IMR-90 (cell line): ENCODE results near the gene SNX7. TPM values are rescaled to one million over a fixed set of nuclear protein-coding genes. Genes with fewer than 3 reads are reported as not detected.

Experiments
- ATAC-seq: fragments of 200-7000 bp; cut with Tn5 transposase; 2 replicates; pipeline ENCODE4 v1.9.1; 2020; ENCODE audit warnings: low read depth, mild to moderate bottlenecking, moderate library complexity
- BruUV-seq: library from RNA; stranded (reverse); fragments of 400-500 nt; replicated peaks from 2 replicates; lab custom pipeline; 2021; lab: Mats Ljungman, UMichigan
- CTCF ChIA-PET: fragments of 300-600 bp; formaldehyde crosslinking; extraction: SDS; loops from one replicate; lab custom pipeline; 2021; ENCODE audit warnings: antibody characterized with exemption; lab: Yijun Ruan, JAX
- POLR2A ChIA-PET: fragments of 300-600 bp; sonication (Branson Sonifier 250); formaldehyde crosslinking; loops from one replicate; lab custom pipeline; 2022; ENCODE audit warnings: antibody characterized with exemption; ENCODE audit not compliant: unreplicated experiment; lab: Charles Lee
- DNase-seq: peaks from one replicate; pipeline ENCODE4 v3.0.0; 2013
- H2AFZ ChIP-seq: replicated peaks from 2 replicates; pipeline ENCODE3; 2013; ENCODE audit warnings: low read length, mild to moderate bottlenecking; ENCODE audit not compliant: poor library complexity
- H2AK5ac ChIP-seq: 2 replicates; pipeline ENCODE4 v1.6.1; 2013; ENCODE audit warnings: low read depth, low read length, inconsistent platforms
- H2AK9ac ChIP-seq: replicated peaks from 2 replicates; pipeline ENCODE3; 2013; ENCODE audit warnings: mild to moderate bottlenecking, low read depth, low read length, moderate library complexity; ENCODE audit not compliant: poor library complexity
- H2BK120ac ChIP-seq: 2 replicates; pipeline ENCODE4 v1.6.1; 2013; ENCODE audit warnings: low read depth, low read length, inconsistent platforms
- H2BK15ac ChIP-seq: 3 replicates; pipeline ENCODE4 v1.6.1; 2013; ENCODE audit warnings: low read depth, low read length, inconsistent platforms
- H2BK20ac ChIP-seq: 2 replicates; pipeline ENCODE4 v1.6.1; 2013; ENCODE audit warnings: low read depth, mild to moderate bottlenecking, inconsistent platforms, low read length, moderate library complexity
- H2BK5ac ChIP-seq: 2 replicates; pipeline ENCODE4 v1.6.1; 2013; ENCODE audit warnings: mild to moderate bottlenecking, low read depth, low read length, inconsistent platforms; ENCODE audit not compliant: poor library complexity, severe bottlenecking
- H3K14ac ChIP-seq: replicated peaks from 2 replicates; pipeline ENCODE4 v1.6.1; 2013; ENCODE audit warnings: low read depth, low read length, inconsistent platforms
- H3K18ac ChIP-seq: 2 replicates; pipeline ENCODE4 v1.6.1; 2013; ENCODE audit warnings: low read depth, low read length, control low read depth
- H3K23ac ChIP-seq: 2 replicates; pipeline ENCODE4 v1.6.1; 2013; ENCODE audit warnings: low read depth, low read length, inconsistent platforms
- H3K27ac ChIP-seq: 2 replicates; pipeline ENCODE4 v1.5.1; 2013; ENCODE audit warnings: mild to moderate bottlenecking, control low read depth, low read length; ENCODE audit not compliant: insufficient read depth
- H3K27me3 ChIP-seq: 2 replicates; pipeline ENCODE4 v1.6.1; 2013; ENCODE audit warnings: low read length; ENCODE audit not compliant: control insufficient read depth, insufficient read depth
- H3K36me3 ChIP-seq: 2 replicates; pipeline ENCODE4 v1.6.1; 2013; ENCODE audit warnings: low read length, mixed read lengths; ENCODE audit not compliant: control insufficient read depth, insufficient read depth
- H3K4ac ChIP-seq: 2 replicates; pipeline ENCODE4 v1.6.1; 2013; ENCODE audit warnings: low read depth, low read length, inconsistent platforms
- H3K4me1 ChIP-seq: 2 replicates; pipeline ENCODE4 v1.6.1; 2013; ENCODE audit warnings: low read length, mixed read lengths; ENCODE audit not compliant: control insufficient read depth, insufficient read depth
- H3K4me2 ChIP-seq: 2 replicates; pipeline ENCODE4 v1.6.1; 2013; ENCODE audit warnings: low read depth, mild to moderate bottlenecking, control low read depth, low read length, moderate library complexity
- H3K4me3 ChIP-seq: 2 replicates; pipeline ENCODE4 v1.5.1; 2013; ENCODE audit warnings: low read depth, mild to moderate bottlenecking, control low read depth, low read length, moderate library complexity; ENCODE audit not compliant: insufficient read depth
- H3K56ac ChIP-seq: 2 replicates; pipeline ENCODE4 v1.6.1; 2013; ENCODE audit warnings: low read length, inconsistent platforms; ENCODE audit not compliant: insufficient read depth; ENCODE audit errors: extremely low read depth
- H3K79me1 ChIP-seq, 2 experiments: 2 replicates each; pipeline ENCODE4 v1.6.1; 2013; ENCODE audit warnings: low read length in 2 of 2, inconsistent platforms in 1 of 2, low read depth in 1 of 2
- H3K9ac ChIP-seq: 2 replicates; pipeline ENCODE4 v1.6.1; 2013; ENCODE audit warnings: low read depth, low read length, control low read depth
- H3K9me1 ChIP-seq: 2 replicates; pipeline ENCODE4 v1.6.1; 2013; ENCODE audit warnings: low read length, inconsistent platforms; ENCODE audit not compliant: insufficient read depth
- H3K9me3 ChIP-seq: 2 replicates; pipeline ENCODE4 v1.6.1; 2013; ENCODE audit warnings: low read length; ENCODE audit not compliant: control insufficient read depth, insufficient read depth
- H4K20me1 ChIP-seq: 2 replicates; pipeline ENCODE4 v1.6.1; 2013; ENCODE audit warnings: low read length, inconsistent platforms; ENCODE audit not compliant: insufficient read depth
- H4K5ac ChIP-seq: 2 replicates; pipeline ENCODE4 v1.6.1; 2013; ENCODE audit warnings: mild to moderate bottlenecking, low read depth, low read length, control low read depth
- H4K8ac ChIP-seq, 2 experiments: 2 replicates each; pipeline ENCODE4 v1.6.1; 2013; ENCODE audit warnings: low read depth in 2 of 2, low read length in 2 of 2, control low read depth in 1 of 2, inconsistent platforms in 1 of 2
- H4K91ac ChIP-seq: 2 replicates; pipeline ENCODE4 v1.6.1; 2013; ENCODE audit warnings: low read depth, low read length, inconsistent platforms; ENCODE audit not compliant: insufficient read depth
- BHLHE40 ChIP-seq: fragments of 150-350 bp; IDR thresholded peaks from 2 replicates; pipeline ENCODE4 v1.6.1; 2016; ENCODE audit warnings: mild to moderate bottlenecking, low read depth, low read length
- CHD1 ChIP-seq: IDR thresholded peaks from 2 replicates; pipeline ENCODE4 v1.6.1; 2012; ENCODE audit warnings: low read depth, low read length, improper control_type of control experiment
- FOS ChIP-seq: fragments of 150-350 bp; IDR thresholded peaks from 2 replicates; pipeline ENCODE4 v1.6.1; 2016; ENCODE audit warnings: low read depth, low read length
- MAZ ChIP-seq: IDR thresholded peaks from 2 replicates; pipeline ENCODE4 v1.6.1; 2012; ENCODE audit warnings: low read depth, mild to moderate bottlenecking, low read length, improper control_type of control experiment, moderate library complexity, borderline replicate concordance
- POLR2A ChIP-seq: IDR thresholded peaks from 2 replicates; pipeline ENCODE4 v1.6.1; 2012; ENCODE audit warnings: mild to moderate bottlenecking, low read depth, low read length
- RAD21 ChIP-seq: IDR thresholded peaks from 2 replicates; pipeline ENCODE4 v1.6.1; 2012; ENCODE audit warnings: low read length, improper control_type of control experiment
- RCOR1 ChIP-seq: IDR thresholded peaks from 2 replicates; pipeline ENCODE4 v1.6.1; 2012; ENCODE audit warnings: mild to moderate bottlenecking, low read length, improper control_type of control experiment; ENCODE audit not compliant: insufficient replicate concordance
- RFX5 ChIP-seq: IDR thresholded peaks from 2 replicates; pipeline ENCODE4 v1.8.0; 2012; ENCODE audit warnings: low read depth, mild to moderate bottlenecking, low read length, moderate library complexity
- SMC3 ChIP-seq: fragments of 150-350 bp; IDR thresholded peaks from 2 replicates; pipeline ENCODE4 v1.6.1; 2016; ENCODE audit warnings: low read depth, mild to moderate bottlenecking, antibody characterized with exemption, low read length, moderate library complexity
- WGBS, 2 experiments: methylation state at CpG; one replicate each; pipeline versions ENCODE4 v1.1.5 to v1.1.7; 2013; ENCODE audit warnings: missing lambda C conversion rate in 2 of 2; ENCODE audit not compliant: insufficient read length in 1 of 2; ENCODE audit errors: extremely low coverage in 2 of 2; 5-methylcytosine and 5-hydroxymethylcytosine counted together
- dilution Hi-C: fragments of 300-500 bp; cut with HindIII; formaldehyde crosslinking; loops from one replicate; pipeline ENCODE4 v1.14.3; 2018; ENCODE audit warnings: low sequenced_read_pairs; ENCODE audit not compliant: unreplicated experiment
- in situ Hi-C: fragments of 300-500 bp; cut with MboI; formaldehyde crosslinking; loops from 3 replicates; pipeline ENCODE4 v1.14.3; 2019; ENCODE audit warnings: low sequenced_read_pairs, inconsistent platforms, mixed read lengths
- intact Hi-C: fragments of 100-400 bp; cut with micrococcal nuclease; formaldehyde crosslinking; loops from 2 replicates; pipeline ENCODE4 v1.10.0; 2022
- polyA plus RNA-seq, 3 experiments: library from polyadenylated mRNA; depleted of rRNA; stranded (reverse); fragments of >200 nt; gene quantifications; 2 replicates each; pipeline ENCODE4 v1.2.3, GENCODE V29; 2012; ENCODE audit warnings: low replicate concordance in 1 of 3
- total RNA-seq: library from RNA; depleted of rRNA; stranded (reverse); fragments of >200 nt; gene quantifications from 2 replicates; pipeline ENCODE4 v1.2.3, GENCODE V29; 2012
- TF ChIP-seq, protein P1 (sequence below): fragments of 150-350 bp; IDR thresholded peaks from 2 replicates; pipeline ENCODE4 v1.6.1; 2016; ENCODE audit warnings: low read depth, mild to moderate bottlenecking, low read length, moderate library complexity, borderline replicate concordance
- TF ChIP-seq, protein P2 (sequence below): conservative IDR thresholded peaks from 2 replicates; pipeline ENCODE4 v1.5.1; 2012; ENCODE audit warnings: mild to moderate bottlenecking, low read depth, low read length, improper control_type of control experiment

Gene SNX7
- total and polyA plus RNA-seq, 2 of the 4 experiments (the other 2 are of a cell fraction), result 22.5 to 24.4 TPM

DNA sequence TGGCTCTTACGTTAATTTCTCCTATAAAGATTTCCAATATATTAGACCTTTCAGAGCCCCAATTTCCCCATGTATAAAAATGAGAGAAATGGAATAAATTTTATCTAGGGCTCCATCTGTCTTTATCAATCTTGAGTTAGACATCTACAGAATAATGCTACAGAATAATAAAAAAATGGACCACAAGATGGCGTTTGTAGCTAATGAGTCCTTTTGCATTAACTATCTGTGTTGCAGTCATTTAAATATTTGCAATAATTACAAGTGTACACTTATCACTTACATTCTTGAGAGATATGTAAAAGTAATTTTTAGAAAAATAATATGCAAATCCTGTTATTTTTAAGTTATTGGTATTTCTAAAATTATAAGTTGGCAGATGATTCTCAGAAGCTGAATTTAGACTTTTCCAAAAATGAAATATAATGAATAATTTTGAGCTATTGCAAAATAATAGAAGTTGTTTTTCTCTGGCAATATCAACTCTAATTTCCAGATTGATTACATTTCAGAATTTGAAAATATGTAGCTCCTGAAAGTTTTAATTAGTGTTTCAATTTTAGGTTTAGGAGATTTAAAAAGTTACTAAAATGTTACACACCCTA is 87.7 kb downstream of the SNX7 start:
- Histone ChIP-seq H4K91ac (no peak overlapping the region), H3K4me1 (no peaks in the 10 kb centered on the region), H3K9me3 (no peaks in the 10 kb centered on the region), H4K5ac (no peak overlapping the region), H2AFZ (no peak overlapping the region), H3K9ac (no peak overlapping the region), H3K56ac (no peak overlapping the region), H3K4ac (no peak overlapping the region), H3K4me3 (no peak overlapping the region), H3K4me2 (no peak overlapping the region), H2BK20ac (no peak overlapping the region), H3K79me1 (no peaks in the 10 kb centered on the region), H4K8ac (no peak overlapping the region), H2BK15ac (no peak overlapping the region), H2AK5ac (no peak overlapping the region), H2BK5ac (no peak overlapping the region), H2BK120ac (no peak overlapping the region), H3K18ac (no peak overlapping the region), H2AK9ac (no peak overlapping the region), H4K20me1 (no peaks in the 10 kb centered on the region), H3K14ac (no peak overlapping the region), H3K27me3 (no peaks in the 10 kb centered on the region), H3K9me1 (no peaks in the 10 kb centered on the region), H3K23ac (no peak overlapping the region), H3K27ac (no peak overlapping the region), H3K36me3 (no peaks in the 10 kb centered on the region)
- POLR2A ChIA-PET, result no interaction called here
- no peak for TF ChIP-seq FOS
- peak; percentile 51 for TF ChIP-seq SMC3
- no peak for TF ChIP-seq RCOR1
- peak; percentile 39; the same call in 1 of the 2 replicates for TF ChIP-seq RAD21
- no peak for TF ChIP-seq RFX5
- no peak for TF ChIP-seq MAZ
- TF ChIP-seq, protein P1, sequence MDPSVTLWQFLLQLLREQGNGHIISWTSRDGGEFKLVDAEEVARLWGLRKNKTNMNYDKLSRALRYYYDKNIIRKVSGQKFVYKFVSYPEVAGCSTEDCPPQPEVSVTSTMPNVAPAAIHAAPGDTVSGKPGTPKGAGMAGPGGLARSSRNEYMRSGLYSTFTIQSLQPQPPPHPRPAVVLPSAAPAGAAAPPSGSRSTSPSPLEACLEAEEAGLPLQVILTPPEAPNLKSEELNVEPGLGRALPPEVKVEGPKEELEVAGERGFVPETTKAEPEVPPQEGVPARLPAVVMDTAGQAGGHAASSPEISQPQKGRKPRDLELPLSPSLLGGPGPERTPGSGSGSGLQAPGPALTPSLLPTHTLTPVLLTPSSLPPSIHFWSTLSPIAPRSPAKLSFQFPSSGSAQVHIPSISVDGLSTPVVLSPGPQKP, result no peak
- TF ChIP-seq CHD1, result no peak
- TF ChIP-seq, protein P2, sequence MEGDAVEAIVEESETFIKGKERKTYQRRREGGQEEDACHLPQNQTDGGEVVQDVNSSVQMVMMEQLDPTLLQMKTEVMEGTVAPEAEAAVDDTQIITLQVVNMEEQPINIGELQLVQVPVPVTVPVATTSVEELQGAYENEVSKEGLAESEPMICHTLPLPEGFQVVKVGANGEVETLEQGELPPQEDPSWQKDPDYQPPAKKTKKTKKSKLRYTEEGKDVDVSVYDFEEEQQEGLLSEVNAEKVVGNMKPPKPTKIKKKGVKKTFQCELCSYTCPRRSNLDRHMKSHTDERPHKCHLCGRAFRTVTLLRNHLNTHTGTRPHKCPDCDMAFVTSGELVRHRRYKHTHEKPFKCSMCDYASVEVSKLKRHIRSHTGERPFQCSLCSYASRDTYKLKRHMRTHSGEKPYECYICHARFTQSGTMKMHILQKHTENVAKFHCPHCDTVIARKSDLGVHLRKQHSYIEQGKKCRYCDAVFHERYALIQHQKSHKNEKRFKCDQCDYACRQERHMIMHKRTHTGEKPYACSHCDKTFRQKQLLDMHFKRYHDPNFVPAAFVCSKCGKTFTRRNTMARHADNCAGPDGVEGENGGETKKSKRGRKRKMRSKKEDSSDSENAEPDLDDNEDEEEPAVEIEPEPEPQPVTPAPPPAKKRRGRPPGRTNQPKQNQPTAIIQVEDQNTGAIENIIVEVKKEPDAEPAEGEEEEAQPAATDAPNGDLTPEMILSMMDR, result peak; percentile 48
- no peak for TF ChIP-seq BHLHE40
- TF ChIP-seq POLR2A, result no peak
- CTCF ChIA-PET, result interaction anchor here (0.6 to 2.5 kb wide), 6 partner anchors 12 to 1422 kb away, joined by 3 to 11 read pairs (median 6); no protein-coding TSS in a partner anchor
- in situ Hi-C loops (no loop called here), dilution Hi-C loops (no loop called here), intact Hi-C loops (loop anchor here (1.0 to 10.0 kb wide), 4 partner anchors 42 to 986 kb away; no protein-coding TSS in a partner anchor)
- no CpG with 5 or more reads among the region's 2 CpGs for WGBS, 2 experiments
- BruUV-seq, result no TSS peak
- ATAC-seq, result no peak; the same call in 1 of the 2 replicates
- DNase-seq, result peak; percentile 7
